ENCODE data around the gene CENPH.

DNA sequence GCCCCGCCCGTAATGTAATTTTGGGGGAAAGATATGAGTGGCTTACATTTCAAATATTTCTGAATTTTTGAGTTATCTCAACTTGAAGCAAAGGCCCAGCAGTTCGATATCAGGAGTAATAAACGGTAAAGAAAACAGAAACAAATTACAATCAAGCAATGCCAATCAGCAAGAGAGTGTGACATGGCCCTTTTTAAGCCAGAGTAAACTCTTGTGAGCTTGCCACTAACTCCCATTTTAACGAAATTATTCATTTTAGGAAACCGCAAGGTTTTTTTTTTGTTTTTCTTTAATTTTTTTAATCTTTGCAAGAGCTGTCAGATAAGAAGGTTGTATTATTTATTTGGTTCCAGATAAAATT lies 27.7 kb downstream of the CENPH start:
- TF ChIP-seq, protein P1, sequence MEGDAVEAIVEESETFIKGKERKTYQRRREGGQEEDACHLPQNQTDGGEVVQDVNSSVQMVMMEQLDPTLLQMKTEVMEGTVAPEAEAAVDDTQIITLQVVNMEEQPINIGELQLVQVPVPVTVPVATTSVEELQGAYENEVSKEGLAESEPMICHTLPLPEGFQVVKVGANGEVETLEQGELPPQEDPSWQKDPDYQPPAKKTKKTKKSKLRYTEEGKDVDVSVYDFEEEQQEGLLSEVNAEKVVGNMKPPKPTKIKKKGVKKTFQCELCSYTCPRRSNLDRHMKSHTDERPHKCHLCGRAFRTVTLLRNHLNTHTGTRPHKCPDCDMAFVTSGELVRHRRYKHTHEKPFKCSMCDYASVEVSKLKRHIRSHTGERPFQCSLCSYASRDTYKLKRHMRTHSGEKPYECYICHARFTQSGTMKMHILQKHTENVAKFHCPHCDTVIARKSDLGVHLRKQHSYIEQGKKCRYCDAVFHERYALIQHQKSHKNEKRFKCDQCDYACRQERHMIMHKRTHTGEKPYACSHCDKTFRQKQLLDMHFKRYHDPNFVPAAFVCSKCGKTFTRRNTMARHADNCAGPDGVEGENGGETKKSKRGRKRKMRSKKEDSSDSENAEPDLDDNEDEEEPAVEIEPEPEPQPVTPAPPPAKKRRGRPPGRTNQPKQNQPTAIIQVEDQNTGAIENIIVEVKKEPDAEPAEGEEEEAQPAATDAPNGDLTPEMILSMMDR (IDR thresholded peaks at IDR 0.05; ENCODE audit: control extremely low read depth in 1 of 3, insufficient read depth in 1 of 3, low read depth in 1 of 3, low read length in 3 of 3) = no peak
- TF ChIP-seq HDAC2 (IDR thresholded peaks at IDR 0.05; ENCODE audit: borderline replicate concordance in 1 of 2, low read depth in 2 of 2, low read length in 2 of 2) (no peak), GABPA (IDR thresholded peaks at IDR 0.05; ENCODE audit: borderline replicate concordance, insufficient read depth, low read length) (no peak), CEBPB (IDR thresholded peaks at IDR 0.05; ENCODE audit: low read depth, low read length) (no peak), JUN (IDR thresholded peaks at IDR 0.05; ENCODE audit: low read depth, low read length) (no peak), BCL11A (IDR thresholded peaks at IDR 0.05; ENCODE audit: low read depth in 2 of 2, low read length in 2 of 2) (no peak), SRF (IDR thresholded peaks at IDR 0.05; ENCODE audit: low read depth, low read length) (no peak), POLR2AphosphoS5 (IDR thresholded peaks at IDR 0.05; ENCODE audit: low read depth, low read length) (no peak), CBX5 (IDR thresholded peaks at IDR 0.05; ENCODE audit: low read depth, low read length) (no peak), FOSL1 (IDR thresholded peaks at IDR 0.05; ENCODE audit: insufficient read depth, low read depth, low read length) (no peak), CREB1 (IDR thresholded peaks at IDR 0.05) (no peak)

Measured in H1 (cell line).